ENCODE results near the gene DLD.

GRCh38 chr7:107902381-107902780 lies 11.4 kb downstream of the DLD start:
- TF ChIP-seq POLR2A (IDR thresholded peaks at IDR 0.05; ENCODE audit: low read length), result no peak
- no peak for TF ChIP-seq GATA1 (IDR thresholded peaks at IDR 0.05; ENCODE audit: low read depth, low read length)

All from erythroblast (primary cell).